Gastrocnemius medialis (tissue), 4 donors: ENCODE results near the gene BPIFB1. TPM values are rescaled to one million over a fixed set of nuclear protein-coding genes. Genes with fewer than 3 reads are reported as not detected.

Experiments
- ATAC-seq, 2 donors: fragments of 150-250 bp; one replicate each; pipeline ENCODE4 v1.9.1; 2016
- DNase-seq, 2 donors: peaks; one replicate each; pipeline ENCODE4 v3.0.0-alpha.2; 2019
- H3K27ac ChIP-seq, 4 donors: fragments of 200-600 bp; sonication (generic); 1 replicate in 1 of 4; 2 replicates in 3 of 4; pipeline ENCODE4 v1.5.1; 2016 to 2018; ENCODE audit warnings: mild to moderate bottlenecking in 2 of 4, moderate library complexity in 1 of 4
- H3K27me3 ChIP-seq, 3 donors: fragments of 200-600 bp; sonication (generic) in 2 of 3; 1 replicate in 1 of 3; 2 replicates in 2 of 3; pipeline versions ENCODE4 v1.5.1 to v1.6.0; 2016 to 2019; ENCODE audit warnings: mild to moderate bottlenecking in 1 of 3, moderate library complexity in 1 of 3
- H3K36me3 ChIP-seq, 2 donors: fragments of 200-600 bp; sonication (generic) in 1 of 2; one replicate each; pipeline ENCODE4 v1.5.1; 2017 to 2018
- H3K4me1 ChIP-seq, 2 donors: fragments of 200-600 bp; sonication (generic) in 1 of 2; one replicate each; pipeline ENCODE4 v1.5.1; 2016 to 2017; ENCODE audit warnings: mild to moderate bottlenecking in 2 of 2
- H3K4me3 ChIP-seq, 4 donors: fragments of 200-600 bp; sonication (generic) in 3 of 4; 1 replicate in 1 of 4; 2 replicates in 3 of 4; pipeline ENCODE4 v1.5.1; 2016 to 2019; ENCODE audit warnings: mild to moderate bottlenecking in 2 of 4
- H3K9me3 ChIP-seq, 3 donors: fragments of 200-600 bp; sonication (generic) in 2 of 3; 1 replicate in 1 of 3; 2 replicates in 2 of 3; pipeline ENCODE4 v1.5.1; 2016 to 2019
- POLR2A ChIP-seq, 2 donors: fragments of 450-650 bp; IDR thresholded peaks; one replicate each; pipeline ENCODE4 v1.6.1; 2017; ENCODE audit warnings: antibody characterized with exemption in 2 of 2, mild to moderate bottlenecking in 2 of 2, moderate library complexity in 2 of 2
- in situ Hi-C, 4 donors: fragments of 200-750 bp; cut with MboI; loops; one replicate each; pipeline versions ENCODE4 v1.15.0 to v1.8.0; 2017; ENCODE audit warnings: low sequenced_read_pairs in 4 of 4
- intact Hi-C: fragments of 100-400 bp; cut with DNase I; formaldehyde crosslinking; loops from one replicate; pipeline ENCODE4 v1.15.1; 2023; ENCODE audit warnings: low total_unique reads
- total RNA-seq, 4 donors: library from RNA; depleted of rRNA; stranded (reverse); fragments of >200 nt; gene quantifications; one replicate each; pipeline versions ENCODE4 v1.1.0 to v1.2.3, GENCODE V29; 2016
- TF ChIP-seq, protein P1 (sequence below), 5 experiments: fragments of 450-650 bp in 3 of 5; fragments of 200-600 bp in 2 of 5; sonication (generic) in 2 of 5; IDR thresholded peaks in 4 of 5; conservative IDR thresholded peaks in 1 of 5; 1 replicate in 4 of 5; 2 replicates in 1 of 5; pipeline ENCODE4 v1.5.1; 2016 to 2019; ENCODE audit warnings: antibody characterized with exemption in 5 of 5, mild to moderate bottlenecking in 3 of 5, moderate library complexity in 3 of 5

The BPIFB1 gene
- total RNA-seq, 4 donors from 2014 or later: not detected

DNA sequence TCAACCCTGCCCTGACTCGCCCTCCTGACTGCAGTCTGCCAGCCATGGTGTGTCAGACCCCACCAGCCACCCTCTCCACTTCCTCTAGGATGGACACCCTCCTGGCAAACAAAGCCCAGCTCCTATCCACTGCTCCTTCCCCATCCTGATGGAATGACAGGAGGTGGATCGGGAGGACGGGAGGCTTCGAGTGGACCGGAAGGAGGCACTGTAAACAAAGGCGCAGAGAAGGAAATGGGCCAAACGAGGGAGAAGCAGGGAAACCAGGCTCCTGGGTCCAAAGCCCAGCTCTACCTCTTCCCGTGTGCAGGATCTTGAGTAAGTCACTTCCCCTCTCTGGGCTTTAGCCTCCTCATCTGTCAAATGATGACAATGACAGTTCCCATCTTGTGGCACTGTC lies 40.2 kb downstream of the BPIFB1 start:
- TF ChIP-seq POLR2A (IDR thresholded peaks at IDR 0.05): no peak
- TF ChIP-seq, protein P1, sequence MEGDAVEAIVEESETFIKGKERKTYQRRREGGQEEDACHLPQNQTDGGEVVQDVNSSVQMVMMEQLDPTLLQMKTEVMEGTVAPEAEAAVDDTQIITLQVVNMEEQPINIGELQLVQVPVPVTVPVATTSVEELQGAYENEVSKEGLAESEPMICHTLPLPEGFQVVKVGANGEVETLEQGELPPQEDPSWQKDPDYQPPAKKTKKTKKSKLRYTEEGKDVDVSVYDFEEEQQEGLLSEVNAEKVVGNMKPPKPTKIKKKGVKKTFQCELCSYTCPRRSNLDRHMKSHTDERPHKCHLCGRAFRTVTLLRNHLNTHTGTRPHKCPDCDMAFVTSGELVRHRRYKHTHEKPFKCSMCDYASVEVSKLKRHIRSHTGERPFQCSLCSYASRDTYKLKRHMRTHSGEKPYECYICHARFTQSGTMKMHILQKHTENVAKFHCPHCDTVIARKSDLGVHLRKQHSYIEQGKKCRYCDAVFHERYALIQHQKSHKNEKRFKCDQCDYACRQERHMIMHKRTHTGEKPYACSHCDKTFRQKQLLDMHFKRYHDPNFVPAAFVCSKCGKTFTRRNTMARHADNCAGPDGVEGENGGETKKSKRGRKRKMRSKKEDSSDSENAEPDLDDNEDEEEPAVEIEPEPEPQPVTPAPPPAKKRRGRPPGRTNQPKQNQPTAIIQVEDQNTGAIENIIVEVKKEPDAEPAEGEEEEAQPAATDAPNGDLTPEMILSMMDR (IDR thresholded peaks at IDR 0.05 in 4 of 5, conservative IDR thresholded peaks at IDR 0.05 in 1 of 5): no peak
- no peak for DNase-seq
- Histone ChIP-seq H3K27ac (no peak overlapping the region), H3K36me3 (no peaks in the 10 kb centered on the region), H3K27me3 (peaks cover 0 to 3% (median 0%) of the 10 kb centered on the region in 3 donors), H3K4me1 (no peaks in the 10 kb centered on the region), H3K4me3 (no peak overlapping the region), H3K9me3 (no peaks in the 10 kb centered on the region)
- ATAC-seq: no peak
- intact Hi-C loops (no loop called here), in situ Hi-C loops (loop anchor here in 1 of 4 donors (25.0 kb wide), 1 partner anchor 111 kb away; the partner anchor contains the start of gene BPIFA3)

- DNase-seq: no peak
- H3K36me3 ChIP-seq: no peaks in the 10 kb centered on the region
- TF ChIP-seq, protein P1 (IDR thresholded peaks at IDR 0.05 in 4 of 5, conservative IDR thresholded peaks at IDR 0.05 in 1 of 5): no peak
- no peak for TF ChIP-seq POLR2A (IDR thresholded peaks at IDR 0.05)
- ATAC-seq: no peak
- peaks cover 0 to 6% (median 0%) of the 10 kb centered on the region in 3 donors for H3K27me3 ChIP-seq
- H3K27ac ChIP-seq: no peak overlapping the region
- H3K4me1 ChIP-seq: no peaks in the 10 kb centered on the region
- in situ Hi-C loops: no loop called here
- no peaks in the 10 kb centered on the region for H3K9me3 ChIP-seq
- no peak overlapping the region for H3K4me3 ChIP-seq
- intact Hi-C loops: no loop called here
Measured at GRCh38 chr20:33325350-33325749, 42.3 kb downstream of the BPIFB1 start.

DNA sequence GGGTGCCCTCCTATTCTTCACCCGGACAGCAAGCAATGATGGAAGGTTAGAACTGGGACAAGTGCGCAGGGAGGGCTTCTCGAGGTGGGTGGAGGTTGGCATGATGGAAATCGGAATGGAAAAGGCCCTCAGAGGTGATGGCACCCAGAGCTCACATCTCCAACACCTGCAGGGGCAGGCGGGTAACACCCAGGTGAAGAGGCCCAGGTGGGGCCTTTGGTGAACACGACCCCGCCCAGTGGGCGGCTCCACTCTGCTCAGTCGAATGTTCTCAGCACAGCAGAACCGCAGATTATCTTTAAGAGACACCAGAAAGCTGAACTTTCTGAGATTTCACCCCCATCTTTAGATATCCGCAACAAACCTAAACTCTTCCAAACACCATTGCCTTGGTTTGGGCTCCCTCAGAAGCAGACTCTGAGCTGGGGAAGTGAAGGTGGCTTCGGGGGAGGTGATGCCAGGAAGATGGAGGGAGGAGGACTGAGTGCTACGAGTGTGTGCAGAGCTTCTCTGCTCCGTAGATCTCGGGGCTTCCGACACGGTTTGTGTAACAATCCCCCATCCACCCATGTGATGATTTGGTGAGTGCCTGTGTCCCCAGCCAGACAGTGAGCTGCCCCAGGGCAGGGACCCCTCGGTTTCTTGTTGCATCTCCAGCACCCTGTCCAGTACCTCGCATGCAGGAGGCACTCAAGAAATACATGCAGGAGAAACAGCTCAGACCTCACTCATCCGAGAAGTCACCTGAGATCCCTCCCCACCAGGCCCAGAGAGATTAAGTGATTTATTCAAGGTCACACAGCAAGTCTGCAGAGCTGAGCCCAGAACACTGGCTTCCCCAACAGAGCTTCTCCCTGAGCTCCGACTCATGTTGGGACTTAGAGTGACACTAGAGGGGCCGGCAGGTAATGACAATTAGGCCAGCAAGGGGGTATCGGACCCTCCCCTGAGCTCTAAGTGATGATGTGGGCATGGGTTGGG lies 45.4 kb downstream of the BPIFB1 start:
- H3K27ac ChIP-seq: no peak overlapping the region
- H3K27me3 ChIP-seq: peaks cover 0 to 6% (median 0%) of the 10 kb centered on the region in 3 donors
- in situ Hi-C loops: no loop called here
- DNase-seq (no peak), ATAC-seq (no peak)
- H3K36me3 ChIP-seq: no peaks in the 10 kb centered on the region
- no peak overlapping the region for H3K4me3 ChIP-seq
- no peaks in the 10 kb centered on the region for H3K9me3 ChIP-seq
- no peaks in the 10 kb centered on the region for H3K4me1 ChIP-seq
- TF ChIP-seq, protein P1 (IDR thresholded peaks at IDR 0.05 in 4 of 5, conservative IDR thresholded peaks at IDR 0.05 in 1 of 5): no peak
- TF ChIP-seq POLR2A (IDR thresholded peaks at IDR 0.05): no peak
- intact Hi-C loops: no loop called here

DNA sequence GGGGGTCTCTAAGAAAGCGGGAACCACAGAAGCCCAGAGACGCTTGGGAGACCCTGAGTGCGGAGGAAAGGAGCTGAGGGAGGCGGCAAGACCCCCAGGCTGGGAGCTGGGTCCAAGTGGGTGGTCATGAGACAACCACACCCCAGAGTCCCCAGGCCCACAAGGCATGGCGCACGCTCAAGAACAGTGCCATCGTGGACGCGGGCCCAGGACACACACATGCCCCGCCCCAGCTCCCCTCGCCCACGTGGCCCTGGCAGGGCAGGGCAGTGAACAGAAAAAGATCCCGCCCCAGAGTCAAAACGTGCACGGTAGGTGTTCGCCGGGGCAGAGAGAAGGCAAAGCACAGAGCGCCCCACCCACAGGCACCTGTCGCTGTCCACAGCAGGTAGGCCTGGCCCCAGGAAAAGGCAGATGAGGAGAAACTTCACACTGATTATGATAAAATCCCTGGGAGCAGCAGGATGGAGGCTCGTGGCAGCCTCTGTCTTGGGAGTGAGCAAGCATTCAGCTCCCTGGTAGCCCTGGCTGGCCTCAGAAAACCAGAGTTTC lies 50.0 kb downstream of the BPIFB1 start:
- ATAC-seq (no peak), DNase-seq (no peak)
- TF ChIP-seq, protein P1 (IDR thresholded peaks at IDR 0.05 in 4 of 5, conservative IDR thresholded peaks at IDR 0.05 in 1 of 5): no peak
- TF ChIP-seq POLR2A (IDR thresholded peaks at IDR 0.05): no peak
- Histone ChIP-seq H3K27ac (no peak overlapping the region), H3K4me1 (no peaks in the 10 kb centered on the region), H3K9me3 (no peaks in the 10 kb centered on the region), H3K36me3 (no peaks in the 10 kb centered on the region), H3K27me3 (peaks cover 0 to 19% (median 0%) of the 10 kb centered on the region in 3 donors), H3K4me3 (no peak overlapping the region)
- intact Hi-C loops (no loop called here), in situ Hi-C loops (no loop called here)
